ENCODE results near the gene LRRC37B.

- TF ChIP-seq CTCF (IDR thresholded peaks at IDR 0.05), result no peak
- no peak for TF ChIP-seq POLR2A (IDR thresholded peaks at IDR 0.05; ENCODE audit: low read depth)
- no peak for TF ChIP-seq POLR2AphosphoS5 (IDR thresholded peaks at IDR 0.05)
Measured at GRCh38 chr17:32099686-32100085, 92.5 kb downstream of the LRRC37B start.

Data from esophagus muscularis mucosa (tissue), 3 donors.